Germinal center (tissue), 1 donor: ENCODE results near the gene HRH3.
A peak's percentile ranks its signal among the peaks of the same experiment; 100 is the strongest.

Source experiments
- DNase-seq: peaks from one replicate; pipeline ENCODE4 v3.0.0; 2012; ENCODE audit warnings: mixed read lengths, low spot score

The HRH3 gene

DNA sequence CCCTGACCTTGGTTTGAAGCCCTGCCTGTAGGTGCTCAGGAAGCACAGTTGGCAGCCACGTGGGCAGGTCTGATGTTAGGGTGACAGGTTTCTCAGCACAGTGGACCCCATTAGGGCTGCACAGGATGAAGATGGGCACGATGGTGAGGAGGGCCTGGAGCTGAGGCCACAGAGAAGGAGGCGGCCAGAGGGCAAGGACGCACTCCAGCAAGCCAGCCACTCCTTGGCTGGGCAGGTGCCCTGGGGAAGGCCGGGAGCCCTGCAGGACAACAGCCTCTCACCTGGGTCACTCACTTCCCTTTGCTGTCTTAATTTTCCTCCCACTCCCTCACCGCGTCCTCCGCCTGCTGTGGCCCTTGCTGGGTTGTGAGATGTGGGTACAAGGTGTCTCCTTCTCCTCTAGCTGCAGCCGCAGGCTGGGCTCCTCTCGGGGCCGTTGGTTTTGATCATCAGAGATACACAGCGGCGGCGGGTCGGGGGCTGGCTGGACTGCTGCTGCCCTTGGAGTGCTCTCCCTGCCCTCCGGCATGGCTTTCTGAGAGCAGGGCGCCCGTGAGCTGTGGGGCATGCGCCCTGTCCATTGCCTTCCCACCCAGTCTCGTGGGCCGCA, 23.9 kb upstream of the HRH3 start:
- no peak for DNase-seq

DNA sequence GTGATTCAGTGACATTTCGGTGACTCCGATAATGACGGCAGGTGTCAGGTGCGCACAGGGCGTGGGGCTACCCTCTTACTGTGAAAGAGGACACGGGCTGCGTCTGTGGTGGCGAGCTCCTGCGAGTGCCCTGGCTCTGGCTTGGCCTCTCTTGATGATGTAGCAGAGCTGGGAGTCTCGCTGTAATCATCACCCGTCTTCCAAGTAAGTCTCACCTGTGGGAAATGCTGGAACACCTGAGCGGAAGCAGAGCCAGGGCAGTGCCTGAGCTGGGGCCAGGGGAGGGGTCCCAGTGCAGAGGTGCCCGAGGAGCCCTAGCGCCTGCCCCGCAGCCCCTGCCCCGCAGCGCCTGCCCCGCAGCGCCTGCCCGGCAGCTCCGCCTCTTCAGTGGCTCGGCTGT, 23.0 kb upstream of the HRH3 start:
- no peak for DNase-seq

DNA sequence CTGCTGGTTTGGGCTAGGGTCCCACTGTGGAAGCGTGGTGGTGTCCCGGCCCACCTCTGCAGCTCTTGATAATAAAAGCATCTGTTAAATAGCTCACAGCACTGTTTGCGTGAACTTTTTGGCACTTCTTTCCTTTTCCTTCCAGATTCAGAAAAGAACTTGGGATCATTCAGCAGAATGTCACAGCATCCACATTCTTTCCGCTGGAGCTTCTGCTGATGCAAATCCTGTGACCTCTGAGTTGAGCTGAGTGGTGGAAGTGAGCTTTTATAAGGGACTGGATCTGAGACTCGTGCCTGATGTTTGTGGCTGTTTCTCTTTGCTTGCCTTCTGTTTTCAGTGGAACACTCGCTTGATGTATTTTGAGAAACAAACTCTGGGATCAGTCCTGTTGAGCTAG, 22.1 kb upstream of the HRH3 start:
- DNase-seq = no peak

DNA sequence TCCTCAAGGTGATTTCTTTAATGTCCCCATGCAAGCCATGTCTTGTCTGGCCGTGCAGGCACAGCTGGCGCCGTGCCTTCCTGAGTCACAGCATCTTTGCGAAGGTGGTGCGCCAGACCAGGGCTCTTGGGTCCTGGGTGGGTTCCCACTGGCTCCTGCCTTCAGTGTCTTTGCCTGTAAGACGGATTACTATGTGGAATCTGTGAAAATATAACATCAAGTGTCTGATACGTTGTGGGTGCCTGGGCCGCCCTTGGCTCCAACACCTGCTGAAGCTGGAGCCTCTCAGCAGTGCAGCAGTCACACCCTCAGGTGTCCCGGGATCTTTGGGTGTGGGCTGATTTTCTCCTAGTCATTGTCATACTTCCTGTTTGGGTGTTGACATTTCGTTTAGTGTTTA, 21.4 kb upstream of the HRH3 start:
- DNase-seq = no peak

DNA sequence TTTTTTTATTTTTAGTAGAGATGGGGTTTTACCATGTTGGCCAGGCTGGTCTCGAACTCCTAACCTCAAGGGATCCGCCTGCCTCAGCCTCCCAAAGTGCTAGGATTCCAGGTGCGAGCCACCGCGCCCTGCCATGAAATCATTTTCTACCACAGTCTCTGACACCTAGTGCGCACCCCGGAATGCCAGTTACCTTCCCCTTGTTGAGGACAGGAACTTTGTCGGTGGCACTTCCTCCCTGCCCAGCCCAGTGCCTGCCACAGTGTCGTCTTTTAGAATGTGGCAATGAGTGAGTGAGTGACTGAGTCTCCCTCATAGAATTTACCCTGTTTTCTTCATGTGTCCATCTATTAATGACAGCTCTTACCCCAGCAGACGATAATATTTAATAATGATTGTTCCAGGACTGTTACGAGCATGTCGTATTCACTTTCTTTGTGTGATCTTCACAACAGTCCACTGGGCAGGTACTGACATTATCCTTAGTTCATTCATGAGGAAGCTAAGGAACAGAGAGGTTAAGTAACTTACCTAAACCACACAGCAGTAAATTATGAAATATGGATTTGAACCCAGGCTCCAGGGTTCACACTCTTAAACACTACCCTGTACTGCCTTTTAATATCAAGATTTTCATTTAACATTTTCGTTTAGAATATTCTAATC, 20.1 kb upstream of the HRH3 start:
- no peak for DNase-seq

DNA sequence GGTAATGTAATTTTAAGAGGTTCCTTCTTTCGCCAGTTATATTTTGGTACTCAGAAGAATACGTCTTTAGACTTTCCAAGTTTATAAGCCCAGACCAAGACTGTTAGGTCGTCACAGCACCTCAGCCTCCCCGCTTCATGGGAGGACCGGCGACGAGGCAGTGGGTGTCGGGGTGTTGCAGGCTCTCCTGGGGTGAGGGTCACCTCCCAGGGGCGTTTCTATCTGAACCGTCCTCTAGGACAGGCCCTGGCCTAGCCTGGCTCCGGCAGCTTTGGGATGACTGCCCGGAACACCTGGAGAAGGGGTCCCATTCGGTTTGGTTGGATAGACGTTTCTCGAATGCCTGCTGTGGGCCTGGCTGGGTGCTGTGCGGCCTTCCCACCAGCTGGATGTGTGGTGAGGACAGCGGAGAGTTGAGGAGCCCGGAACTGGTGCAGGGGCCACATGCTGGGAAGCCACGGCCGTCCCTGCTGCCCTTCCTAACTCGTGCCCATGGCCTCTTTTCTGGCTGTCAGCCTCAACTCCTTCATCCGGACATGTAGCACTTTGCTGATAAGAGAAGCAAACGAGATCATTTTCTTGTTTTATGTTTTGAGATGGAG, 19.3 kb upstream of the HRH3 start:
- DNase-seq = no peak

DNA sequence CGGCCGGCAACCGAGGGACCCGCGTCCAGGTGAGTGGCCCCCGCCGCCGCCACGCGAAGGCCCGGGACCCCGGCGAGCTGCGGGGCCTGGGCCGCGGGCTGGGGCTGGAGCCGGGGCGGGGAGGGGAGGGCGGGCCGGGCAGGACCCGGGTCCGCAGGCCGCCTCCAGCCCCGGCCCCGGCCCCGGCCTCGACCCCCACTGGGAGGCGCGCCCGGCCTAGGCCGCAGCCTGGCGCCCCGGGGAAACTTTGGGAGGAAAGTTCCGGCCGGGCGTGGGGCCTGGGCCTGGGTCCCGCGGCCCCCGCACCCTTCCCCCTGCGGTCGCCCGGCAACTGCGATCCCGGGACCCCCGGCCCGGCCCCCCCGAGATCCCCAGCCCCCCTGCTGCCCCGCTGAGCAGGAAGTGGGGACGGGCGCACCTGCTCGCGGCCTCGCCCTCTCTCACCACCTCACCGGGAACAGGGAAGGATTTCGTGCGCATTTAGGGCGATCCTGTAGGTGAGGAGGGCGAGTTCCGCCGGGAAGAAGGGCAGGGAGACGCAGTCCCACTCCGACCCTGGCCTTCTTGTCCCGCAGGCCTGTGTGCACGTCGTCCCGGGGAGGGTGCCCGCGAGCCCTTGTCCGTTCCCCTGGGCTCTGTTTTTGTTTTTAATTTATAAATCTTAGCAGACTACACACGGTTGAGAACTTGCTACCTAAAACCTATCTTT, 18.6 kb upstream of the HRH3 start:
- DNase-seq = peak; percentile 42

DNA sequence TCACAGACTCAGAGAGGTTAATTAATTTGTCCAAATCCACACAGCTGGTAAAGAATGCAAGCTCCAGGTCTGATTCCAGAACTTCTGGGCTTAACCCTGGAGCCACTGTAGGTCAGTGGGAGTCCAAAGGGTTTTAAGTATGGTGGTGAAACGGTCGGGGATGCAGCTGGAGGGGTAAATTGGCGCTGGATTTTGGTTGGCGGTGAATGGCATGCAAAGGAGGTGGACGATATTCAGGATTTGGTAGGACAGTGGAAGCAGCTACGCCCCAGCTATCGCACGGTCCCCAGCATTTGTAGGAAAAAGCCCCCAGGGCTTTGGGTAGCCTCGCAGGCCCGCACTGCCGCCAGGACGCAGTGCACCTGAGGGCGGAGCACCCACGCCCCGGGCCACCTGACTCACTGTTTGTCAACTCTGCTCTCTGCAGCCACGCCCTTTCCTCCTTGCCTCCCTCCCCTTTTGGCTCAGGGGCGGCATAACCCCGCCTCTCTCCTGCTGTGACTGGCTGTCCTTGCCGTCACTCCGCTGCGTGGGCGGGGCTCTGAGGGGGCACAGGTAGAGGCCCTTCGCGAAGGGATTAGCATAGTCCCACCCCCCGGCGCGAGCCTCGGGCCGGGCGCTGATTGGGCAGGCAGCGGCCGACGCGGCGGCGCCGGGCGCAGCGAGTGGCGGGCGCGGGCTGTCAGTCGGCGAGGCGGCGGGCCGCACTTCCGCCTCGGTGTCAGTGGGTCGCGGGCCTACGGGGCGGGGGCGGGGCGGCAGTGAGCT, 17.9 kb upstream of the HRH3 start, which contains the start of gene OSBPL2:
TSS of gene OSBPL2 (plus strand) at position 721 of the 768 bp plus-strand sequence. CDS start 17,664 bp downstream, outside the sequence.
- DNase-seq = peak; percentile 100

DNA sequence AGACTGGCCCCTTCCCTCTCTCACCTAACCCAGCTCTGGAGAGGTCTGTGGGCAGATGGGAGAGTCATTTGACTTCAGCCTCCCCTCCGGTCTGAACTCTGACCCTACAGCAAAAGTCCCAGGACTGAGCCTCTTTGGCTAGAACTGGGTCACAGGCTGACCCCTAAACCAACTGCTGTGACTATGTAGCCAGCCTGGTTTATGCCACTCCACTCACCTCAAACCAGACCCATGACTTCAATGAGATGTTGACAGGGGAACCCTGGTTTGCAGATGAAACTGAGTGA, 17.4 kb upstream of the HRH3 start:
- DNase-seq = no peak

DNA sequence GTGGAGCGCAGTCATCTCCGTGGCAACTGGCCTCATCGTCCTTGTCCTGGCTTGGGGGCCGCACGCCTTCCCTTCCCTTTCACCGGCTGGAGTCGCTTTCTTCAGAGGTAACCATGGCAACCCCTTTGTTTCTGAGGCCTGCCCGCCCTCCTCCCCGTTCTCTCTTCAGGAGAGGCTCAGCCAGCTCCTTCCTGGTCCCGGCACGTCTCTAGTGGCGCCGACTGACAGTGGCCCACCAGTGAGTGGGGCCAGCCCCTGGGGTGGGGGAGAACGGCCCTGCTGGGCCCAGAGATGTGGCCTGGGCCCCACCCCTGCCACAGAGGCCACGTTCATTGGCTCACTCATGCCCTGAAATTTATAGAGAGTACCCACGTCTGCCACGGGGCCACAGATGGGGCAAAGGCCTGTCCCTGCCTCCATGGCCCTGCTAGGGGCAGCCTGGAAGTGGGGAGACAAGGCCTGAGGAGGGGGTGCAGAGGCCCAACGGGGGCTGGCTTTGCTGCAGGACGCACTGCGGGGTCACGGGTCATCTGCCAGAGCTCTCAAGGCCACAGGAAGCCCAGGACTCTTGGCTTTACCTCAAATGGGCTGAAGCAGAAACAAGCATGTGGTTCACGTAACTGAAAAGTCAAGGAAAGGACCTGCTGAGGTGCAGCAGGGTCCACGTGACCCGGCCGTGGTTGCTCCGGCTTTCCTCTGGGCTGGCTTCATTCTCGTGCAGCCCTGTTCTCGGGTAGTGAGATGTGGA, 16.9 kb upstream of the HRH3 start:
- DNase-seq = no peak

DNA sequence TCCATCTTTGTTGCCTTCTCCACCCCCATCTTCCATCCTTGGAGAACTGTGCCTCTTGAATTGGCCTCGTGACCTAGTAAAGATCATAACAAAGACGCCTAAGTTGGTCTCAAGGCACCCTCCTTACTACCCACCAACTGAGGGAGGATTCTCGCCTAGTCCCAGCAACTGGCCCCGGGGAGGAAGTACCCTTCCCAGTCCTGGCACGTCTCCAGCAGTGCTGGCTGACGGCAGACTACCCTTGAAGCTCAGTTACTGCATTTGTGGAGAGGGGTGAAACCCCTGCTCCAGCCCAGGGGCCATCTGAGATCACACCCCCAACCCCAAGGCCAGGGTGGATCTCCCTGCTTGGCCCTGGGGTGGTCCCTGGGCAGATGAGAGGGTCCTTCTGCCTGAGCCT, 16.1 kb upstream of the HRH3 start:
- no peak for DNase-seq

DNA sequence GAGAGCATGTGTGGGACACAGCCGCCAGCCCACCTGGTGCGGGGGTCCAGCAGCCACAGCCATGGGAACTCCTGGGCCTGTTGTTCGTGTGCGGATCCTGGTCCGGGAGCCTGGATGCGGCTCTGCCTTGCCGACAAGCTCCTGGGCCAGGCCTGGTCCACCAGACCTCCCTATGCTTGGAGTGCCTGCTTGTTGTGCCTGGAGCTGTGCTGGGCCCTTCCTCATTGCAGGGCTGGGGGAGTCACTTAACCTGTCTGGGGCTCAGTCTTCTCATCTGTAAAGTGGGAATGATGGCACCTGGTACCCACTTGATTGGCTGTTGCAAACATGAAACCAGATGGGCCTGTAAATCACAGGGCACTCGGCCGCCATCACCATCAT, 15.7 kb upstream of the HRH3 start:
- no peak for DNase-seq

DNA sequence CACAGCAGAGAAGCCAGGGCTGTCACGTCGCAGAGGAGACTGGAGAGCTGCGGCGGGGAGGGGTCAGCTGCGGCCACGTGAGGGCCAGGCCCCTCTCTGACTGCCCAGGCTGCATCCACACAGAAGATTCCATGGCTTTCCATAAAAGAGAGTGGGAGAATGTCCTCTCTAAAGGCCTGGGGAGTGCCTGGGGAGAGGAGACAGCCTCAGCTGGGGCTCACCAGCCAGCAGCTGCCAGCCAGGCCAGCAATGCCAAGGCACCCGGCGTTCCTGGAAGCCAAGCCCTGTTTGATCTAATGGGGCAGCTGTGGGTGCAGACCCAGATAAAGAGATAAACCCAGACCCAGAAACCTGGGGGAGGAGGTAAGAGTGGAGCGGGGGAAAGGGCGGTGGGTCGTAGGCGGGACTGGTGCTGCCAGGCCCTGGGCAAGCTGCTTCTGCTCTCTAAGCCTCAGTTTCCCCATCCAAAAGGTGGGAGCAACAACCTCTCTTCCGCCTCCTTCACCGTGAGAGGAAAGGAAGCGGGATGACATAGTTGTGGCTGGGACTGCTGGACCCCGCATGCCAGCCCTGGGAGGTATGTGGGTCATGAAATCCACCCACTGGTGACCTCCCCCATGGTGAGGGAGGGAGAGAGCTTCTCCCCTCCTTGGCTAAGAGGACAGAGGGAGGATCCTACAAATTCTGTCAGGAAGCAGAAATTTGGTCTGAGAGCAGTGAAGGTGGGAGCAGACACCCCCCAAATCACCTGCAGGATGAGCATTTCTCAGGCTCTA, 15.1 kb upstream of the HRH3 start:
- no peak for DNase-seq

DNA sequence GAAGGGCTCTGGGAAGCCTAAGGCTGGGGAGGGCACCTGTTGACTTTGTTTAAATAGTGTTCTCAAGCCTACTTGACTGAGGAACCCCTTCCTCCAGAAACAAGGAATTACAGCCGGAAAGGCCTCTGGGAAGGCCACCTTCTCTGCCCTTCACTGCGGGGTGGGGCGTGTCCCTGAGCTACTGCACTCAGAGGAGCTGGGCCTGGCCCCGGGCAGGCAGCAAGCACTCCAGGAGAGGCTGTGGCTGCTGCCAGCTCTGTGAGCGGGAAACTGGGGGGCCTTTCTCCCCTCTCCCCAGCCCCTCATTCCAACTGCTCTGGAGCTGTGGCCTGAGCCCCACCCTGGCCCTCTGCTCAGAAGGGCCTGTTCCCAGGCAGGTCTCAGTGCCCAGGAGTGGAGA, 14.3 kb upstream of the HRH3 start:
- DNase-seq = no peak

DNA sequence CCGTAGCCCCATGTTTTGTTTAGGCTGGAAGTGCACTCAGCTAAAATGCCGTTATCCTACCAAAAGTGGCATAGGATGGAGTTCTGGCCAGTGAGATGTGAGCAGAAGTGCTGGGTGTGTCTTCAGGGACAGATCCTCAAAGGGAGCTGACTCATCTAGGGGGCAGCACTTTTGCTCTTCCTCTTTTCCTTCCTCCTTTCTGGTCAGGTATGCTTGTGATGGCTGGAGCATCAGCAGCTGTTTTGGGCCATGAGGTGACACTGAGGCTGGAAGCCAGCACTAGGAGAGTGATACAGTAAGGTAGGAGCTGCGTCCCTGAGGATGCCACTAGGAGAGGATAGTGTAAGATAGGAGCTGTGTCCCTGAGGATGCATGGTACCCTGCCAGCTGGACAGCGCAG, 13.6 kb upstream of the HRH3 start:
- no peak for DNase-seq

DNA sequence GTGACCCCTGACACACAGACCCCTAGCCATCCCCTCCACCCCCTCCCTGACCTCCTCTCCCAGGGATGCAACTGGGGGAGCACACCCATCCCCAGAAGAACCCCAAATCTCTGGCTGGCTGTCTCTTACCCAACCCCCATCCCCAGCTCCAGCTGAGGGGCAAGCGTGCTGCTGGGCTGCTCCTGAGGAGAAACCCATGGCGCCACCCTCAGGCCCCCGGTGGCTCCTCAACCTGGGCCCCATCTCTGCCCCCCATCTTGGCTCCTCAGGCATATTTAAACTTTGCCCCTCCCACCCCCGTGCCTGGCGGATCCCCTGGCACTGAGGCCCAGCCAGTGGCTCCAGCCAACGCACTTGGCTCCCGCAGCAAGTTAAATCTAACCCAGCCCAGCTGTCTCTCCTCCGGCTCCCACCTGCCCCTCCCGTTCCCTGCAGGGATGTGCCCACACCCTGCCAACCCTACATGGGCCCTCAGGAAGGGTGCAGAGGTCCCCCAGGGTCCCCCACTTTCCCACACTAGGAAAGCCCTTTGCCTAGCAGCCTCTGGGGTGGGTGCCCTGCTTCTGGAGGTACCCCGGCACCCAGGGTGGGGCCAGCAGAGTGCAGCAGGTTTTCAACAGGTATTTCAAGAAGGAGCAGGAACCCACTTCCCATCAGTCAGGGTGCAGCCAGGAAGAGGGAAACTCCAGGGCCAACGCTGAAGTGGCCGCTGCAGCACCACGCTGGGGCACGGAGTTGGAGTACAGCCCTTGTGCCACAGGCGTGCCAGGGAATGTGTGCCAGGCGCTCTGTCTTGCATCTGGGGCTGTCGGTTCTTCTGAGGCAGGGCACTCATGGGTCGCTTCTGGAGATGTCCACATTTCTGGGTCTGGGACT, 12.9 kb upstream of the HRH3 start:
- DNase-seq = no peak

DNA sequence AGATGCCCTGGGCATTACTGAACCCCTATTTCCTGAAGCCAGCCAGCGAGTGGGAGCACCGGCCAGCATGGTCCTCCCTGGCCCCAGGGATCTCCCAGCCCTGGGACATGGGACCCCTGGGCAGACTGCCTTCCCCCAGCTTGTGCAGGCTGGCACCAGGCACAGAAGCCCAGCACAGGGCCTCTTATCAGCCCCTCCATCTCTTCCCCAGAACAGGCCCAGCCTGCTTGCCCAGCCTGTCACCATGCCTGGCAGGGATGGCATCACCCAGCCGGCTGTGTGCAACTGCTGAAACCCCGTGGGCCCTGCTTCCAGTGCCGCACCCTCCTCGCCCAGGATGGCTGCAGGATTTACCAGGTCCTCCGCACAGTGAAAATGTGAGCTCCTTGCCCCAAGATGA, 12.1 kb upstream of the HRH3 start:
- DNase-seq = no peak

DNA sequence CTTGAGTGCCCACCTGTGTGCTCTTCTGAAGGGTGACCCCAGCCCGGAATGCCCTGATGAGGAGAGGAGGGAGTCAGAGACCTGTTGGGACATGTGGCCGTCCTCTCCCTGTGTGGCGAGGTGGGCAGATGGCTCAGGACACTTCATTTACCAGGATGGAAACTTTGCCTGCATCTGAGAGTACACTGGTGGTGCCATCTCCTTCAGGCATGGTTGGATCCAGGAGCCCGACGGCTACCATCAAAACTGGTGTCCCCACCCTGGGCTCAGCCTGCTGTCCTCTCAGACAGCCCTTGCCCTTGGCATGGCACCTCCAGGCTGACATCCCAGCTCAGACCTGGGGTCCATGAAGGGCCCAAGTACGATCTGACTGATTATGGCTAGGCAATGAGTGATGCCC, 11.2 kb upstream of the HRH3 start:
- DNase-seq = no peak

DNA sequence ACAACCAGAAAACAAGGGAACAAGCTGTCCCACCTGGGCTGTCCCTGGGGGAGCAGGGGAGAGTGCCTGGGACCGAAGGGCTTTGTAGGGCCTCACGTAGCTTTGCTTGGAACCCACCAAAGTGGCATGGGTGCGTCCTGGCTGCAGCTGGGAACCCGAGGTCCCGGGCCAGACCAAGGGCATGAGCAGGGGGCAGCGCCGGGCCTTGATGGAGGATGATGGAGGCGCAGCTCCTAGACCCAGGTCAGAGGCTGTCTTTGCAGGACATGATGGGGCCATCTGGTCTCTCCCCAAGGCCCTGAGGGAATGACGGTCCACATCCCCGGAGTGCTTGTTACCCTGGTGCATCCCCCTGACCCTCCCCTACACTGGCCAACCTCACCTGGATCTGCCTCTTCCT, 10.6 kb upstream of the HRH3 start:
- DNase-seq = no peak

DNA sequence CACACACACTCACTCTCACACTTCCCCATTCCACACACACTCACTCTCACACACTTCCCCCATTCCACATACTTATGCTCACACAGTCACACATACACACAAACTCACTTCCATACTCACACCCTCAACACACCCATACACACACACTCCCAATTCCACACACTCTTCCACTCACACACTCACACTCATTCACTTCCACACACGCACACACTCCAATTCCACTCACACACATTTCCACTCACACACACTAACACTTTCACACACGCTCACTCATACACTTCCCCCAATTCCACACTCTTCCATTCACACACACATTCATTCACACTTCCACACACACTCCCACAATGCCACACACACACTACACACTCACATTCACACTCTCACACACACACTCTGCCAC, 10.2 kb upstream of the HRH3 start:
- DNase-seq = no peak
